Measurements from ENCODE around the gene IFT22. TPM values are rescaled to one million over a fixed set of nuclear protein-coding genes. Genes with fewer than 3 reads are reported as not detected.
"Not testable (repeated sequence)": the region's sequence is repeated elsewhere in the genome, so short reads cannot be mapped to it uniquely, and the experiment has no call there.

IFT22 gene
- total RNA-seq, 2 donors from 2014 or later, result 39.0 to 44.0 TPM

- DNase-seq, result no peak
- WGBS, 2 experiments (ENCODE audit: insufficient coverage in 1 of 2, insufficient read length in 1 of 2), result 71 to 79% methylated on average over 7 to 8 of the region's 8 CpGs
- Mint-ChIP-seq H3K27ac (peak overlapping the region; percentile 89), H3K9me3 (no peaks in the 10 kb centered on the region), H3K4me1 (no peaks in the 10 kb centered on the region), H3K27me3 (ENCODE audit: insufficient read depth) (peaks cover 13% of the 10 kb centered on the region), H3K36me3 (ENCODE audit: low read depth) (no peaks in the 10 kb centered on the region), H3K4me3 (no peak overlapping the region)
- Histone ChIP-seq H3K9ac (ENCODE audit: extremely low read depth, low read length, poor library complexity, severe bottlenecking) (no peak overlapping the region), H3K9me3 (ENCODE audit: control insufficient read depth, low read length) (no peaks in the 10 kb centered on the region), H3K4me1 (ENCODE audit: control insufficient read depth, insufficient read depth, low read length) (no peaks in the 10 kb centered on the region), H3K36me3 (ENCODE audit: control insufficient read depth, insufficient read depth, low read length) (no peaks in the 10 kb centered on the region), H3K4me3 (ENCODE audit: low read length) (no peak overlapping the region), H3K27me3 (ENCODE audit: control insufficient read depth, insufficient read depth, low read length, poor library complexity, severe bottlenecking) (peaks cover 11% of the 10 kb centered on the region), H3K27ac (ENCODE audit: low read depth, low read length) (peak overlapping the region; percentile 59)
- no peak for TF ChIP-seq CTCF (conservative IDR thresholded peaks at IDR 0.05)
These were observed 26.8 kb downstream of the IFT22 start for GRCh38 chr7:101294832-101295121.

DNA sequence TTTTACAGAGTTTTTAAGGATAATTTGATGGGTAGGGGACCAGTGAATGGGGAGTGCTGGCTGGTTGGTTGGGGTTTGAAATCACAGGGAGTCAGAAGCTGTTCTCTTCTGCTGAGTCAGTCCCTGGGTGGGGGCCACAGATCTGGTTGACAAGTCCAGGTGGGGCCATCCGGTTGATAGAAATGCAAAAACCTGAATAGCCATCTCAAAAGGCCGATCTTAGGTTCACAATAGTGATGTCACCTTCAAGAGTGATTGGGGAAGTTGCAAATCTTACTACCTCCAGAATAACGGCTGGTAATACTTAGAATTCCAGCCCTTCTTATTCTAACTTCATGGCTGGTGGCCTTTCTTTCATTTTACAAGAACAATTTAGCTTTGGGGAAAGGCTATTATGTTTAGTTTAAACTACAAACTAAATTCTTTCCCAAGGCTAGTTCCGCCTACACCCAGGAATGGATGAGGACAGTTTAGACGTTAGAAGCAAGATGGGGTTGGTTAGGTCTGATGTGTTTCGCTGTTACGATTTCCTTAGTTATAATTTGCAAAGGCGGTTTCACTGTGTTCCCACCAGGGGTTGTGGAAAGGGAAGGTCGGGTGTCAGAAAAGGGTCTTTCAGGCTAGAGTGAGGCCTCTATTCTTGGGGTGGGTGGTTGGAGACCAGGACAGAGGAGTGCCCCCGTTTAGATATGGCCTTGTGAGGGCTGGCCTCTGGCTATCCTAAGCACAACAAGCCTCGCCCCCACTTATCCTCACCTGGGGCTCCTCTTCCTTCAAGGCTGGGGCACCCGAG, 27.4 kb downstream of the IFT22 start:
- Histone ChIP-seq H3K27me3 (ENCODE audit: control insufficient read depth, insufficient read depth, low read length, poor library complexity, severe bottlenecking) (peaks cover 5% of the 10 kb centered on the region), H3K9me3 (ENCODE audit: control insufficient read depth, low read length) (no peaks in the 10 kb centered on the region), H3K4me1 (ENCODE audit: control insufficient read depth, insufficient read depth, low read length) (no peaks in the 10 kb centered on the region), H3K27ac (ENCODE audit: low read depth, low read length) (peak overlapping the region; percentile 59), H3K9ac (ENCODE audit: extremely low read depth, low read length, poor library complexity, severe bottlenecking) (no peak overlapping the region), H3K36me3 (ENCODE audit: control insufficient read depth, insufficient read depth, low read length) (no peaks in the 10 kb centered on the region), H3K4me3 (ENCODE audit: low read length) (no peak overlapping the region)
- no peaks in the 10 kb centered on the region for H3K9me3 Mint-ChIP-seq
- peak overlapping the region; percentile 89 for H3K27ac Mint-ChIP-seq
- H3K4me1 Mint-ChIP-seq, result peaks cover 3% of the 10 kb centered on the region
- peak; percentile 95 for DNase-seq
- no peaks in the 10 kb centered on the region for H3K36me3 Mint-ChIP-seq (ENCODE audit: low read depth)
- TF ChIP-seq CTCF (conservative IDR thresholded peaks at IDR 0.05), result no peak
- WGBS, 2 experiments (ENCODE audit: insufficient coverage in 1 of 2, insufficient read length in 1 of 2), result 35 to 52% methylated on average over 11 to 12 of the region's 12 CpGs
- peaks cover 11% of the 10 kb centered on the region for H3K27me3 Mint-ChIP-seq (ENCODE audit: insufficient read depth)
- no peak overlapping the region for H3K4me3 Mint-ChIP-seq

GRCh38 chr7:101293069-101294021, 28.3 kb downstream of the IFT22 start:
- H3K36me3 Mint-ChIP-seq (ENCODE audit: low read depth); H3K9me3 Mint-ChIP-seq; H3K27ac ChIP-seq (ENCODE audit: low read depth, low read length); H3K27me3 ChIP-seq (ENCODE audit: control insufficient read depth, insufficient read depth, low read length, poor library complexity, severe bottlenecking); H3K36me3 ChIP-seq (ENCODE audit: control insufficient read depth, insufficient read depth, low read length); H3K4me3 ChIP-seq (ENCODE audit: low read length); H3K27me3 Mint-ChIP-seq (ENCODE audit: insufficient read depth); H3K9ac ChIP-seq (ENCODE audit: extremely low read depth, low read length, poor library complexity, severe bottlenecking); H3K4me3 Mint-ChIP-seq; H3K4me1 ChIP-seq (ENCODE audit: control insufficient read depth, insufficient read depth, low read length); H3K9me3 ChIP-seq (ENCODE audit: control insufficient read depth, low read length); H3K4me1 Mint-ChIP-seq: not testable (repeated sequence)
- WGBS, 2 experiments (ENCODE audit: insufficient coverage in 1 of 2, insufficient read length in 1 of 2), result 50 to 74% methylated on average over 14 to 16 of the region's 16 CpGs
- H3K27ac Mint-ChIP-seq, result peak overlapping the region; percentile 89
- DNase-seq, result peak; percentile 62

DNA sequence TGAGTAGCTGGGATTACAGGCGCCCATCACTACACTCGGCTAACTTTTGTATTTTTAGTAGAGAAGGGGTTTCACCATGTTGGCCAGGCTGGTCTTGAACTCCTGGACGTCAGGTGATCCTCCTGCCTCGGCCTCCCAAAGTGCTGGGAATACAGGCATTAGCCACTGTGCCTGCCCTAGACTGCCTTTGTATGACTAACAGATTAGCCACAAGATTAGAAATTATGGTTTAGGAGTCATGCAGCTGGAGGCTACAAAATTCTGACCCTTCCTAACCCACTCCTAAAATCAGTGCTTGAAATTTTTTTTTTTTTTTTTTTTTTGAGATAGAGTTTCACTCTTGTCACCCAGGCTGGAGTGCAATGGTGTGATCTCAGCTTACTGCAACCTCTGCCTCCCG, 29.0 kb downstream of the IFT22 start:
- not testable (repeated sequence) for H3K4me3 Mint-ChIP-seq; H3K9me3 ChIP-seq (ENCODE audit: control insufficient read depth, low read length); H3K9me3 Mint-ChIP-seq; H3K36me3 ChIP-seq (ENCODE audit: control insufficient read depth, insufficient read depth, low read length); H3K27me3 Mint-ChIP-seq (ENCODE audit: insufficient read depth); H3K27ac Mint-ChIP-seq; H3K4me1 Mint-ChIP-seq; H3K27ac ChIP-seq (ENCODE audit: low read depth, low read length); H3K4me3 ChIP-seq (ENCODE audit: low read length); H3K27me3 ChIP-seq (ENCODE audit: control insufficient read depth, insufficient read depth, low read length, poor library complexity, severe bottlenecking); H3K4me1 ChIP-seq (ENCODE audit: control insufficient read depth, insufficient read depth, low read length); DNase-seq; H3K36me3 Mint-ChIP-seq (ENCODE audit: low read depth); H3K9ac ChIP-seq (ENCODE audit: extremely low read depth, low read length, poor library complexity, severe bottlenecking)
- 80 to 81% methylated on average over 4 to 5 of the region's 5 CpGs for WGBS, 2 experiments (ENCODE audit: insufficient coverage in 1 of 2, insufficient read length in 1 of 2)
